ENCODE data around the gene CLASP1.
"Not testable (repeated sequence)": the region's sequence is repeated elsewhere in the genome, so short reads cannot be mapped to it uniquely, and the experiment has no call there.

Gene CLASP1

DNA sequence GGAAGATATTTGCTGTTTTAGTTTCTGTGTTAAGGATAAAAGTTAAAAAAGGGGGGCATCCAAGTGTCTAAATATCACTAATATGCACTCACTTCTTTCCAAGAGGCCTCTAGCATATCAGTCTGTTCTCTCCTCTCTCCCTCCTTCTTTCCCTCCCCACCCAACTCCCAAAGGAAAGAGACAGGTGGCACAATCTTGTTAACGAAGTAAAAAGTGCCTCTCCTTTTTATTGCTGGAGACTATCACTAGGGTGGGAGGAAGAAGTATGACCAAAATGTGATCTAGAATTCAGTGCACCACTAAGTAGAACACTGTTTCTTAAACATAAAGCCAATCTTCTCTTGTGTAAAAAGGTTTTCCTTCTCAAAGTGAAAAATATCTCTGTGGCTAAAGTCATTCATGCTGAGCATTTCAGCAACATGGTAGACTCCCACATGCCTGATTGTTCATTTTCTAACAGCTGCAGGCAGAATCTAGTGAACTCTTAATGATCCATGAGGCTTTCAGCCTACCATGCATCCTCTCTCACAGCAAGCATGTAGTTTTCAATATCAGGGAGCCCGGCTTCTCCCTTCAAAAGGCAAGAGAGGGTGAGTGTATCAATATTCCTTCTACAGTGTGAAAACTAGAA is 79.1 kb downstream of the CLASP1 start:
- no peak for DNase-seq (ENCODE audit: low read depth)
- no peak overlapping the region for H3K4me3 ChIP-seq (ENCODE audit: control insufficient read depth, low read depth, low read length)
- TF ChIP-seq, protein P1, sequence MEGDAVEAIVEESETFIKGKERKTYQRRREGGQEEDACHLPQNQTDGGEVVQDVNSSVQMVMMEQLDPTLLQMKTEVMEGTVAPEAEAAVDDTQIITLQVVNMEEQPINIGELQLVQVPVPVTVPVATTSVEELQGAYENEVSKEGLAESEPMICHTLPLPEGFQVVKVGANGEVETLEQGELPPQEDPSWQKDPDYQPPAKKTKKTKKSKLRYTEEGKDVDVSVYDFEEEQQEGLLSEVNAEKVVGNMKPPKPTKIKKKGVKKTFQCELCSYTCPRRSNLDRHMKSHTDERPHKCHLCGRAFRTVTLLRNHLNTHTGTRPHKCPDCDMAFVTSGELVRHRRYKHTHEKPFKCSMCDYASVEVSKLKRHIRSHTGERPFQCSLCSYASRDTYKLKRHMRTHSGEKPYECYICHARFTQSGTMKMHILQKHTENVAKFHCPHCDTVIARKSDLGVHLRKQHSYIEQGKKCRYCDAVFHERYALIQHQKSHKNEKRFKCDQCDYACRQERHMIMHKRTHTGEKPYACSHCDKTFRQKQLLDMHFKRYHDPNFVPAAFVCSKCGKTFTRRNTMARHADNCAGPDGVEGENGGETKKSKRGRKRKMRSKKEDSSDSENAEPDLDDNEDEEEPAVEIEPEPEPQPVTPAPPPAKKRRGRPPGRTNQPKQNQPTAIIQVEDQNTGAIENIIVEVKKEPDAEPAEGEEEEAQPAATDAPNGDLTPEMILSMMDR (conservative IDR thresholded peaks at IDR 0.05; ENCODE audit: control insufficient read depth, insufficient read depth, low read depth, low read length), result no peak

DNA sequence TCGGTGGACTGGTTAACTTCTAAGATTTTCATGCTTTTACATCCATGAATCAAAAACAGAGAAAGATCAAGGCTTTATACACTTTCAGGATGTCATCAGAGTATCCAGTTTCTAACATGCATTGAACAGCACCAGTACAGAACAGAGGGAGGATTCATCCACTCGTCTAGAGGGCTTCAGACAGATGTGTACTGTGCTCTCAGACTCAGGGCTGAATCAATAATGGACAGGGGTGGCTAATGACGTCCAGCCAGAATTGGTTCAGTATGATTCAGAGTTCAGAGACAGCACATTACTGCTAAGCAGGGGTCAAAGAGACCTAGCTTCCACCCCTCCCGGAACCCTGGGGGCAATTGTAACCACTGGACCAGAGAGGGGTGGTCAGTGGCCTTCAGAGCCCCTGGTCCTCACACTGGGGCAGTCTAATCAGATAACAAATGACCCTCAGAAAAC is 81.3 kb downstream of the CLASP1 start:
- TF ChIP-seq, protein P1 (conservative IDR thresholded peaks at IDR 0.05; ENCODE audit: control insufficient read depth, insufficient read depth, low read depth, low read length), result no peak

DNA sequence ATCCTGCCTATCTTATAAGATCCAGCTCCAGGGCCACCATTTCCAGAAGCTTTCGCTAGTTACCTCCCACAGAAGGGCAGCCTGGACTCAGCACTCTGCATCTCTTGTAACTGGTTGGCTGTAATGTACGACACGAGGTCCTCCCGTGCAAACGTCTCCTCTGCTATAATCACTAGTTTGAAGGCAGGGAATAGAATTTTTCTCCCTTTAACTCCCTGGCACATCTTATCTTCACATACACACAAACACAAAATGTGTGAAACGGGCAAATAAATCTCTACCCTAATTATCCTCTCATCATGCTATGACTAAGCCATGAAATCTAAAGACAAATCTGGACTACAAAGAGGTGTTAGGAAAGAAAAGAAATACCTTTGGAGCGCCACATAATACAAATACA is 81.8 kb downstream of the CLASP1 start:
- TF ChIP-seq, protein P1 (conservative IDR thresholded peaks at IDR 0.05; ENCODE audit: control insufficient read depth, insufficient read depth, low read depth, low read length), result no peak
- no peak for DNase-seq (ENCODE audit: low read depth)
- no peak overlapping the region for H3K4me3 ChIP-seq (ENCODE audit: control insufficient read depth, low read depth, low read length)

More for the DNA sequence above, 81.3 kb downstream of the CLASP1 start:
- DNase-seq (ENCODE audit: low read depth), result peak; percentile 82
- H3K4me3 ChIP-seq (ENCODE audit: control insufficient read depth, low read depth, low read length), result no peak overlapping the region

DNA sequence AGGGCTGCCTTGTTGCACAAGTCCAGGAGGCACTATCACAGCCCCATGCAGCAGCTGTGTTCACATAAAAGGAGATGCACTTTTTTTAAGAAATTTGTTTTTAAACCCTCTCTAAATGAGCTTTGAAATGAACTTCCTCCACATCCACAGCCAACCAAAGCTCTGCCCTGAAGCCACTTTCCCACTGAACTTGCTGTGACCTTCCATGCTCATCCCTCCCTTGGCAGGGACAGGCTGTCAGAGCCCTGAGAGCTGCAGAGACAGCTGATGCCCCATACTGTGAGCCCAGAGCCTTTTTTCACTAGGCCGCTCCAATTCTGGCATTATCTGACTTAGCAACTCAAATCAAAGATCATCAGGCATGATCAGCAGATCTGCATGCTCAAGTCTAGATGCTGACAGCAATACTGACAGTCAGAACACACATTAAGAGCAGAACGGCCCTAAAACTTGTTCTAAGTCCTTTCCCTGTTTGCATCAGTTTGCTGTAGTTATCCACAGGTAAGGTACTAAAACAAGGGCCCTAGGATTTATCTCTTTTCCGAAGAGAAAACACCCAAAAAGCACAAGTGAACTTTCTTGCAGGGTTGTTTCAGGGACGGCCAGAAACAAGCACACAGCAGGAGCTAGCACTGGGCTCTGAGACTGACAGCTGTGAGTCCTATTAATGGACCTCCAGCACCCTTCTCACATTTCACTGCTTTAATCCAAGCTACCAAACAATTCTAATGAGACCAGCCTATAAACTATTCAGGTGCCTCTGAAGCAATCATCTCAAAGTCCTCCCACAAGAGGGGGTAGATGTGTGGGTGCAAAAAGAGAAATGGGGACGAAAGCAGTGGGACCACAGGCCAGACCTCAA is 83.6 kb downstream of the CLASP1 start:
- TF ChIP-seq, protein P1 (conservative IDR thresholded peaks at IDR 0.05; ENCODE audit: control insufficient read depth, insufficient read depth, low read depth, low read length), result no peak
- no peak for DNase-seq (ENCODE audit: low read depth)
- no peak overlapping the region for H3K4me3 ChIP-seq (ENCODE audit: control insufficient read depth, low read depth, low read length)

DNA sequence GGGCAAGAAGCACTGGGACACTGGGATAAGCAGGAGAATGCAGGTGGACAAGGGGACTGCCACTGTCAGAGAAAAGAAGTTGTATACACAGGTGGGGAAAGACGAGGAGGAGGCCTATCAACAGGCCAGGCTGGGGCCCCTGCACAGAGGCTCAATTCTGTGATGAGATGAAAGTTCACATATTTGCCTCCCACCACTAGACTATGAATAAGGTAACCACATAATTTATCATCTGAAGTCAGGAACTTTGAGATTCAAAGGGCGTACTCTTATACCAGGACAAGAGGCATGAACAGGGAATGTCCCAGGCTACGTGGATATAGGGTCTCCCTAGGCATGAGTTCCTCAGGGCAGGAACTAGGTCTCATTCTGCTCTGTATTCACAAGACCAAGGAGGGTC is 84.4 kb downstream of the CLASP1 start:
- TF ChIP-seq, protein P1 (conservative IDR thresholded peaks at IDR 0.05; ENCODE audit: control insufficient read depth, insufficient read depth, low read depth, low read length), result no peak
- DNase-seq (ENCODE audit: low read depth), result no peak

DNA sequence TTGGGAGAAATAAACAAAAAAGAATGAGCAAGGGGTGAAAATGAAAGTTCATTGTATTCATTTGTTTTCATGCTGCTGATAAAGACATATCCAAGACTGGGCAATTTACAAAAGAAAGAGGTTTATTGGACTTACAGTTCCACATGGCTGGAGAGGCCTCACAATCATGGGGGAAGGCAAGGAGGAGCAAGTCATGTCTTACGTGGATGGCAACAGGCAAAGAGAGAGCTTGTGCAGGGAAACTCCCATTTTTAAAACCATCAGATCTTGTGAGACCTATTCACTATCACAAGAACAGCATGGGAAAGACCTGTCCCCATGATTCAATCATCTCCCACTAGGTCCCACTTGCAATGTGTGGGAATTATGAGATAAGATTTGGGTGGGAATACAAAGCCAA is 85.5 kb downstream of the CLASP1 start:
- not testable (repeated sequence) for DNase-seq (ENCODE audit: low read depth)

More for the DNA sequence above, 84.4 kb downstream of the CLASP1 start:
- no peak overlapping the region for H3K4me3 ChIP-seq (ENCODE audit: control insufficient read depth, low read depth, low read length)

More for the DNA sequence above, 85.5 kb downstream of the CLASP1 start:
- H3K4me3 ChIP-seq (ENCODE audit: control insufficient read depth, low read depth, low read length), result not testable (repeated sequence)

Measured in fibroblast of mammary gland (primary cell).